GM19395 (cell line): ENCODE measurements around the gene PRUNE2.
A peak's percentile ranks its signal among the peaks of the same experiment; 100 is the strongest.
"Not testable (repeated sequence)": the region's sequence is repeated elsewhere in the genome, so short reads cannot be mapped to it uniquely, and the experiment has no call there.

Source experiments
- ATAC-seq: cut with Tn5 transposase; IDR thresholded peaks from one replicate; pipeline ENCODE4 v1.9.1; 2021; ENCODE audit warnings: mild to moderate bottlenecking, moderate library complexity; ENCODE audit not compliant: unreplicated experiment

The PRUNE2 gene, protein sequence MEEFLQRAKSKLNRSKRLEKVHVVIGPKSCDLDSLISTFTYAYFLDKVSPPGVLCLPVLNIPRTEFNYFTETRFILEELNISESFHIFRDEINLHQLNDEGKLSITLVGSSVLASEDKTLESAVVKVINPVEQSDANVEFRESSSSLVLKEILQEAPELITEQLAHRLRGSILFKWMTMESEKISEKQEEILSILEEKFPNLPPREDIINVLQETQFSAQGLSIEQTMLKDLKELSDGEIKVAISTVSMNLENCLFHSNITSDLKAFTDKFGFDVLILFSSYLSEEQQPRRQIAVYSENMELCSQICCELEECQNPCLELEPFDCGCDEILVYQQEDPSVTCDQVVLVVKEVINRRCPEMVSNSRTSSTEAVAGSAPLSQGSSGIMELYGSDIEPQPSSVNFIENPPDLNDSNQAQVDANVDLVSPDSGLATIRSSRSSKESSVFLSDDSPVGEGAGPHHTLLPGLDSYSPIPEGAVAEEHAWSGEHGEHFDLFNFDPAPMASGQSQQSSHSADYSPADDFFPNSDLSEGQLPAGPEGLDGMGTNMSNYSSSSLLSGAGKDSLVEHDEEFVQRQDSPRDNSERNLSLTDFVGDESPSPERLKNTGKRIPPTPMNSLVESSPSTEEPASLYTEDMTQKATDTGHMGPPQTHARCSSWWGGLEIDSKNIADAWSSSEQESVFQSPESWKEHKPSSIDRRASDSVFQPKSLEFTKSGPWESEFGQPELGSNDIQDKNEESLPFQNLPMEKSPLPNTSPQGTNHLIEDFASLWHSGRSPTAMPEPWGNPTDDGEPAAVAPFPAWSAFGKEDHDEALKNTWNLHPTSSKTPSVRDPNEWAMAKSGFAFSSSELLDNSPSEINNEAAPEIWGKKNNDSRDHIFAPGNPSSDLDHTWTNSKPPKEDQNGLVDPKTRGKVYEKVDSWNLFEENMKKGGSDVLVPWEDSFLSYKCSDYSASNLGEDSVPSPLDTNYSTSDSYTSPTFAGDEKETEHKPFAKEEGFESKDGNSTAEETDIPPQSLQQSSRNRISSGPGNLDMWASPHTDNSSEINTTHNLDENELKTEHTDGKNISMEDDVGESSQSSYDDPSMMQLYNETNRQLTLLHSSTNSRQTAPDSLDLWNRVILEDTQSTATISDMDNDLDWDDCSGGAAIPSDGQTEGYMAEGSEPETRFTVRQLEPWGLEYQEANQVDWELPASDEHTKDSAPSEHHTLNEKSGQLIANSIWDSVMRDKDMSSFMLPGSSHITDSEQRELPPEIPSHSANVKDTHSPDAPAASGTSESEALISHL (N-terminal part only)

DNA sequence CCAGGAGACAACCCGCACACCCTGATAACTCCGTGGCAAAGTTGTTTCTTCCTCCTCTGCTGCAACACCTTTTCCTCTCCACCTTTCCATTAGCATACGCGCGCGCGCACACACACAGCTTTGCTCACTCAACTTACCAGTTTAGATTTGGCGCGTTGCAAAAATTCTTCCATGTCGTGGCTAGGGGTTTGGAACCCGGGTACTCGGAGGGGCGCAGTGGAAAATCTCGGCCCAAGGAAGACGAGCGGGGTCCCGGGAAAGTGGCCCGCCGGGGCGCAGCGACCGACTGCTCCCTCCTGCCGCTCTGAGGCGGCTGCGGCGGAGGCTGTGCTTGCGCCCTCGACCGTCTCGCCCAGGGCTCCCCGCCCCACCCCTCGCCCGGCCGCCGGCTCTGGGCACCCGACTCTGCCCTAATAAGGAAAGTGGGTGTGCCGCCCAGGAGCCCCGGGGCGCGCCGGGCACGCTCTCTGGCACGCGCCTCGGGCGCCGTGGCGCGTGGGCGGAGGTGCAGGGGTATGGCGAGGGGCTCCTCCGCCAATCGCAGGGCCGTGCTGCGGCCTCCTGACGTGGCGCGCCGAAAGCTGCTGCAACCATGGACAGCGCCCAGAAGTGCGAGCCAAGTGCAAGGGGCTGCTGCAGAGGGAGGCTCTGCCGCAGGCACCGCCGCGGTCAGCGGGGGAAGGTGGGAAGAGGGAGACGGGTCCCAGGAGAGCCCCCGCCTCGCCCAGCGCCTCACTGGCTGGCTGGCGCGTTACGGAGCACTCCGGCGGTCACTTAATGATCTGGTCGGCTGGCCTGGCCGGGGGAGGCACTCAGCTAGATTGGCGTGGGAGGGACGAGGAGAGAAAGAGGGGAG, at the start of gene PRUNE2:
Gene PRUNE2, minus strand, starts transcription at position 324 of the 856 bp plus-strand sequence. Its CDS starts 151 bp downstream, at position 173.
- ATAC-seq, result no peak

DNA sequence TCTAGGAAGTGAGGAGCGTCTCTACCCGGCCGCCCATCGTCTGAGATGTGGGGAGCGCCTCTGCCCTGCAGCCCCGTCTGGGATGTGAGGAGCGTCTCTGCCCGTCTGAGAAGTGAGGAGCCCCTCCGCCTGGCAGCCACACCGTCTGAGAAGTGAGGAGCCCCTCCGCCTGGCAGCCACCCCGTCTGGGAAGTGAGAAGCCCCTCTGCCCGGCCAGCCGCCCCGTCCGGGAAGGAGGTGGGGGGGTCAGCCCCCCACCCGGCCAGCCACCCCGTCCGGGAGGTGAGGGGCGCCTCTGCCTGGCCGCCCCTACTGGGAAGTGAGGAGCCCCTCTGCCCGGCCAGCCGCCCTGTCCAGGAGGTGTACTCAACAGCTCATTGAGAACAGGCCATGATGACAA, 49.5 kb upstream of the PRUNE2 start:
- ATAC-seq, result not testable (repeated sequence)

DNA sequence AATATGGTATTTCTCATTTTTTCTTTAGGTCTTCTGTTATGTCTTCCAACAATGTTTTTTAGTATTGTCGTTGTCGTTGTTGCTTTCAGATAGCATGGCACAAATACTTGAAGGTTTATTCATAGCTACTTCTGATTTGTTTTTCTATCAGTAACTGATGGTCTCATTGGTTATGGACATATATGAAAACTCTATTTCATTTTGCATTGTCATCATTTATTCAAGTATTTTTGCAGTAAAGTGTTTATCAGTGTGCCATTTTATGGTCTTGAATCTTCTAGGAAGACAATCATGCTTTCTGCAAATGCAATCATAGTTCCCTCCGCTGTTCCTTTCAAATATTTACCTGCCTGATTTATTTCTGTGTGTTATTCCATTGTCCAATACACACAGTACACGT, 44.0 kb upstream of the PRUNE2 start:
- ATAC-seq, result no peak

DNA sequence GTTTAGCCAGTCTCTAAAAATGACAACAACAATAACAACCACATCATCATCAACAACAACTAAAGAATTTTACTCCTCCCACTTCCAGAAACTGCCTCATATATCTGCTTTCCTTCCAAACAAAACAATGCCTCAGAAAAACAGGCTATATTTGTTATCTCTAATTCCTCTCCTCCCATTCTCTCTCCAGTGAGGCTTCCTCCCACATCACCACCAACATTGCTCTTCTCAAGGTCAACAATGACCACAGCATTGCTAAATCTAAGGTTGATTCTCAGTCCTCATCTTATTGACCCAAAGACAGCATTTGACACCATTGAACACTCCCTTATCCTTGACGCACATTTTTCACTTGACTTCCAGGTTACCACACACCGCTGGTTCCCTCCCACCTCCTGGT, 38.1 kb upstream of the PRUNE2 start:
- ATAC-seq, result no peak

DNA sequence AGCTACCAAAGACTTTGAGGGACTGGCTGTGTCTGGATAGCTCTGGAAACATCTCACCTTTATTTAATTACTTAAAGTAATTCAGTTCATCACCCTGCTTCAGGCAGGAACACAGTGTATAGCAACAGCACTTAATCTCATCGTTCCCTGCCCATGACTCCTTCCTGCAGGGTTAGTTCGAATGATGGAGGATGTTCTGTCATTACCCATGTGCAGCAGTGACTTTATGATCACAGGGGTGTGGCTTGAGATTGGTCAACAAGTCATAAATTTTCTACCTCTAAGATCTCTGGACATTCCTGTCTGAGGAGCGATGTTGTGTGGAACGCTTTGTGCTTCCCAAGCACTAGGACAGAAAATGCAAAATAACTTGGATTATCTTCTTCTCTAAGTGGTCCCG, 37.1 kb upstream of the PRUNE2 start:
- no peak for ATAC-seq

DNA sequence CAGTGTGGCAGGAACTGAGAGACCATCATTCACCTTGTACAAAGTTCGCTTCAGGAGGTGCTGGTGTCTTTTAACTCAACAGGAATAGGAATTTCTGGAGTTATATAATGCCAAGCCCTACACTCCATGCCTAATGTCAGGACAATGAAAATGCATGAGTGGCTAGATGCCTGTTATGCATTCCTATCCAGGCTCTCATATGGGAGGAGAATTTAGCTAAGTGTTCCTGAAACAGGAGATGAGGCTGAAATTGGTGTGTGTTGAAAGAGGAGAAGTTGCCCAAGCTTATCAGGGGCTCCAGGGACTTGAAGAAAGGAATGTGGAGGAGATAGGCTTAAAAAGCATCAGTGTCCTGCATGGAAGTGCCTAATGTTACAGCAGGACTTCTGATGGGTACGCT, 26.8 kb upstream of the PRUNE2 start:
- ATAC-seq, result no peak

DNA sequence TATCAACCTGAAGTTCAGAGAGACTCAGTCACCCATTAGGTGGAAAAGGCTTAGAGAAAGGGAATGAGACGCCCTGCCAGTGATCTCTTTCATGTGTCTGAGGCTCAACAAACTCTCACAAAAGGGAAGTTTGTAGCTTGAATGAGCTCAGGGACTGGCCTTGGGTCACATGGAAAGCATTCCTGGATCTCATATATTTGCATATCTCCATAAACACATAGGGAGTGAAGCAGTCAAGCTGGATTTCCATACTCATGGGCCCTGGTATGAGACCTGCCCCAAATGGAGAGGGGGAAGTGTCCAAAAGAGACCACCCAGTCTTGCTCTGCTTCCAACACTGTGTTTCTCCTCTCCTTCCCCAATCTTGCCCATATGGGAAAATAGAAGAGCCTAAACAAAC, 26.4 kb upstream of the PRUNE2 start:
- no peak for ATAC-seq

DNA sequence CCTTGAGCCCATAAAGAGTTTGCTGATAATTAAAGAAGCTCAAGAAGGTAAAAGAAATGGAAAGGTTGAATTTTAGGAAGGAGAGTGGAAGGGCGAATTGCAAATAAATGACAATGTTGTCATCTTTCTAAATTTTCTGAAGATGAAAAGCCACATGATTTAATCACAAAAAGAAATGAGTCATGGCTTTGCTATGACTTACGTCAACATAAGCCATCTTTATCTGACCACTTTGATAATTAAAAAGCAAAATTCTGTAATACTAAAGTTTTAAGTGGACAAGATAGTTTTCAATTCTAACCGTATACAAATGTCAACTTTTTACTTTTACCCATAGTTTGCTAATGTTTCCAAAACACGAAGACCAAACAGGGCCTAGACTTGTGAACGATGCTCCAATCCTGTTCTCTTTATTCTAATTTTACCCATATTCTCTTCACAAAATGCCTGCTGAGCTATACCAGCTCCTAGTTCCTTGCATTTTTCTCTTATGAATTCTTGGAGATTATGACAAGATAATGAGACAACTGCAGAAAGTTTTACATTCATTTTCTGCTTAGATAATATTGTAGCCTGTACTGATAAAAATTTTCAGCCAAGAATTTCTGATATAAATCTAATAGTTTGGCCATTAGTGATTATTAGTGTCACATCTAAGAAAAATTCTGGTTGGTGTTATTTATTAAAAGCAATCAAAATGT, 21.8 kb upstream of the PRUNE2 start:
- no peak for ATAC-seq

DNA sequence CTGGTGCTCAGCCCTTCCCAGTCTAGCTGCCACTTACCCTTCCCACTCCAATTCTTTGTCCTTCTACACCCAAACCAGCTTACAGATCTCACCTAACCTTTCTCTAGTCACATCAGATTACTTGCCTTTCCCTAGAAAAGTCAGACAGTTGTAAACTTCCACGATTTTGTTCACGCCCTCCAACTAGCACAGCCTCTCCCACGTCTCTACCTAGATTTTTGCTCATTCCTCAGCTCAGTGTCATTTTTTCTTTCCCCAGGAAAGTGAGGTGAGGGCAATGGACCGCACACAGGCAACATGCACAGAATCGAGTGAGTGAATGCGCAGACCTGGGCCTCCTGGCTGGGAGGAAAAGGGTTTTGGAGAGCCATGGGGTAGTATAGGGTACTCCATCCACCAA, 20.9 kb upstream of the PRUNE2 start:
- no peak for ATAC-seq

DNA sequence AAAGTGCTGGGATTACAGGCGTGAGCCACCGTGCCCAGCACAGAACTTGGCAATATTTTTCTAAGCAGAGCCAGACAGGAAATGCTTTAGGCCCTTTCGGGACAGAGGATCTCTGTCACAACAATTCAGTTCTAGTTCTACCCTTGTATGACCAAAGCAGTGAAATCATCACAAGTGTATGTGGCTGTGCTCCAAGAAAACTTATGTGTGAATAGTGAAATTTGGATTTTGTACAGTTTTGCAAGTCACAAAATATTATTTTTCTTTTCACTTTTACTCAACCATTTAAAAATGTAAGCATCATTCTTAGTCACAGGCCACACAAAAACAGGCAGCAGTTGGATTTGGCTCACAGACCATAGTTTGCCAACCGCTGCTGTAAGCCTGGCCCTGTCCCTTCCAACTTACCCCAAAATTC, 20.4 kb upstream of the PRUNE2 start:
- no peak for ATAC-seq

DNA sequence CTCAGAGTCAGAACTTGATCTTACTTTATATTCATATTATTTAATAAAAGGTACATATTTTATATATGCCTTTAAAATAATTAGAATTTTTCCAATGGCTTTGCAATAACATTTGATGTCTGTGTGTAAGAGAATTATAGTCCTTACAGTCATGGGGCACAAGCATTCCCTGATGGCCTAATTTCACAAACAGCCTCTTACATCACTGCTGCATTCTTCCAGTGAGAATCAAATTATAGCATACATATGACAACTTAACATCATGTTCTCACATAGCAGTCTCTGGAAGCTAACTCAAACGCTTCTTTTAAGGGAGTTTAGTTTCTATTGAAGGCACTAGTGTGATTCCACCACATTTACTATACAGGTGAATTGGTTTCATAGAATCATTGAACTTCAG, 15.3 kb upstream of the PRUNE2 start:
- no peak for ATAC-seq

DNA sequence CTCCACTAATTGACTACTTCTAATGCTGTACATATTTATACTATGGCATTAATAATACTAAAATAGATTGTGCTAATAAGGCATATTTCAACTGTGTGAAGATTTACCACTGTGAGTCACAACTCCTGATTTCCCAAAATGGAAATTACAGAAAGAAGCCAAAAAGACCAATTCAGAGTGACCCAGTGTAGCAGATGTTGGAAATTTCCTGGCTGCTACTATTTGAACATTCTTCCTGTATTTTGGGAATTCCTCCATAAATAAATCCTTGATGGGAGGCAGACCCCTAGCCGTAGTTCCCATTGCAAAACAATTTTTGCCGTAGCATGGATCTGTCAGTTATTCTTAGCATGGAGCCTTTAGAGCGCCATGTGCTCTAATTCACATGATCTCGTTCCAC, 11.4 kb upstream of the PRUNE2 start:
- ATAC-seq, result no peak

DNA sequence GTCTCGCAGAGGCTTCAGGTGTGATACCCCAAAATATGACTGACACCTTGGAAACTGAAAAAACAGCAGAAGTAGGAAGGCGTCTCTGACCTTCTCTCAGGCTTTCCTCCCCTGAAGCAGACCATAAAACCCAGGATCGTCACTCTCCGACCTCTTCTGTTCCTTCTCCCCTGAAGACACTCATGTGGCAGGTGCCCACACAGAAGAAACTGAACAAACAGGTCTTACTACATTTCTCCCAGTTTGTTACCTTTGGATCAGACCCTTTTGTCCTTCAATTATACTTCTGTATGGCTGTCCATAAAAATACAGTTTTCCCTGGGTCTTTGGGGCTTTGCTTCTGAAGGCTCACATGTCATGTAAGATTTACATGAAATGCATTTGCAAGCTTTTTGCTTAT, 10.3 kb upstream of the PRUNE2 start:
- ATAC-seq, result no peak

DNA sequence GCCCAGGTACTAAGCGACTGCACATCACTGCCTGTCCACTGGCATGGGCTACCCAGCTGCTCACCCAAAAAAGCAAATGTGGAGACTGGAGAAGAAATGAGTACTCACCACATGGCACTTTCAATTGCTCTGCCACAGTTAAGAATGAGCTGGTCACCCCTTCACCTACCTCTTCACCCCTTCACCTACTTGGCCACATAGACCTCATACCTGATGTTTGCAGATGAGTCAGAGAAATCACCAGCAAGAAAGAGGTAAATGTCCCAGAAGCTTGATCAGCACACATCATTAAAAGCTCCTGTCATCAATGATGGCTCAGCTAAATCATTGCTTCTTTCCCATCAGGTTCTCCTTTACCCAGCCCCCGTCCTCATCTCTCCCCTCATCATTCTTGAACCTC, 7.6 kb upstream of the PRUNE2 start:
- ATAC-seq, result no peak

DNA sequence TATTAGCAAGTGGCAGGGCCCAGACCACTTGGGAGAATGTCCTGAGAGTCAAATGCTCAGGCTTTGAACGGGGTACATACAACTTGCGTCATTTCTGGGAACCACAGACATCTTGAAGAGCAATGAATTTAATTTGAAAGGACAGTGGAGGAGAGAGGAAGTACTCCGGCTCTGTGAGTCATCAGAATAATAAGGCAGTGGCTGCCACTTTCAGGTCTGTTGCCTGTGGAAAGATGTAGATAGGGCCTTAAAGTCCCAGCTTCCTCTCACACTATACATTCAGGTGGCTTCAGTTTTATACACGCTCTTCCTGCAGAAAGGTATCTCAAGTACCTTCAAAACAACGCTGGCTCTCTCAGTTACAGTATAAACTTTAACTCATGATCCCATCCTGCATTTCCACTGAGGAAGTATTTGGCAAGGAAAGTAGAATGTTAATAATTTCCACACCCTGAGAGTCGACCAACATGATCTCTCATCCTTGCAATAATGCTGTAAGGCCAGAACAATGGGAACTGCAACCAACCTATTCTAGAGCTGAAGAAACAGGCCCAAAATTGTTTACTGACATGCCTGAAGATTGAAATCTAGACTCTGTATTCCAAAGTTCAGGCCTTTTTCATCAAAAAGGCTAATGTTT, 6.8 kb upstream of the PRUNE2 start:
- peak; percentile 79 for ATAC-seq

DNA sequence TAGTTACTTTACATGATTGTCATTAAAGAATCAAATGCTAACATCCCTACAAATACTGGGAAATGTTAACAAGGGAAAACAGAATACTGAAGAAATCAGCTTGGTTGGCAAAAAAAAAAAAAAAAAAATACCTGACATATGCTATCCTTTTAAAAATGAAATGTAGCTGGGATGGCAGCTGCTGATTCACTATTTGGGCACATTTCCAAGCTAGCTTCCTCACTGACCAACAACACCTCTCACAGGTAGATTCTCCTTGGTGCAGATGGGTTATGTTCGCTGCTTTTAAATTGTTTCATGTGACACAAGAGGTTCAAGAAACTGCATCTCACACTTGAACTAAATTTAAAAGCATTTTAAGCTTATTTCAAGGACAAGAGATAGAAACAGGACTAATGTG, 6.1 kb upstream of the PRUNE2 start:
- no peak for ATAC-seq

DNA sequence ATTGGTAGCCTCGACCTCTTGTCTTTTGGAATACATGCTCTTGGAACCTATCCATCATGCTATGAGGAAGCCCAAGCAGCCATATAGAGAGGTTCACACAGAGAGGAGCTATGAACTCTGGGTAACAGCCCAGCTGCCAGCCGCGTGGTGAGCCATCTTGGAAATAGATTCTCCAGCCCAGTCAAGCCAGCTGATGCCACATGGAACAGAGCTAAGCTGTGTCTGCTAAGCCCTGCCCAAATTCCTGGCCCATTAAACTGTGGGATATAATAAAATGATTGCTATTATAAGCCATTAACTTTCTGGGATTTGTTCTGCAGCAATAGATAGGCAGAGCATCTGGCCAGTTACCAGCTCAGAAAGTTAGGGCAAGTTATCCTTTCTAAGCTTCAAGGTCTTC, 4.9 kb upstream of the PRUNE2 start:
- no peak for ATAC-seq

DNA sequence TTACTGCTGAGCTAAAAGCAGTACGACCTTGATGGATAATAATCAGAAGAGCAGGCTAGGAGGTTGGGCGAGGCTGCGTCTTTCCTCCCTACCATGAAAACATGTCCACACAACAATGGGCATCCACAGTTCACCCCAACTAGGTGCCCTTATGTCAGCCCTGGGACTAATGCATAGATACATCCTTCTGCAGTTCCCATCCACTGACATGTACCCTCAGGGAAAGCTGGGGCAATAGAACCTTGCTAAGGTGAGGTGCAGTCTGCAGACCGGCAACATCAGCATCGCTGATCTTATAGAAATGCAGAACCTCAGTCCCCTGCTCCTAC, 697 bp upstream of the PRUNE2 start:
- ATAC-seq, result no peak

DNA sequence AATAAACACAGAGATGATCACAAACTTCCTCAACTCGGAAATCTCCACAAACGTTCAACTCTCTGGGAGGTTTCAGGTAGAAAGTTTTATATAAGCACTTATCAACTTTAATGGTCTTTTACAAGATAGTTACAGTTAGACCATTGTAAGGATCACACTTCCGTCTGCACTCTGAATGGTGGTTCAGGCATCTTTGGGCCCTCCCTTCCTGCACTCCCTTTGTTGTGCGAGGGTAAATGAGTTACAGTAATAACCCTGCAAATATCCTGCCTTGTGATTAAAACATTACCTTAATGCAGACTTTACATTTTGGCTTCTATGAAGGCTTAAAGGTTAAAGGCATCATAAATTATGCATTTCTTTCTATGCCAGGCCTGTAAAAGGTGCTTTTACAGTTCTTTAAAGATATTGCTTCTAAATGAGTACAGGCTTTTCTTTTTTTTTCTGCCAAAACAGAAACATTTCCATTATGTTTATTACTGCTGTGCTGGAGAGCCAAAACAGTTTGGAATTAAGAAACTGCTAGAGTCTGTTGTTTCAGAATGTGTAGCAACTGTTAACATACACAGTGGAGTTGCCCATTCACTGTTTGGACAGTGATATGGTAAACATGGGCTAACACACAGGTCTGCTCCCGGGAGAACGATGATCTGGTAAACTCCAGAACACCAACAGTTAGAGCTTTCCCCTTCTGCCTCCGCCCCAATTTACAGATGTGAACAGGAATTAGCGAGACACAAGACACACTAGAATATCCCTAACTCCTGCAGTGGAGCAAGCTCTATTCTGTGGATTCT, 1.1 kb downstream of the PRUNE2 start:
- ATAC-seq, result no peak
